Body of pancreas (tissue), 4 donors: ENCODE data around the gene NR3C2.

Source experiments
- CTCF ChIP-seq, 7 experiments: fragments of 450-650 bp in 4 of 7; fragments of 200-600 bp in 3 of 7; sonication (generic) in 3 of 7; IDR thresholded peaks; one replicate each; pipeline ENCODE4 v1.5.1; 2016 to 2019; ENCODE audit warnings: antibody characterized with exemption in 7 of 7
- POLR2A ChIP-seq, 3 donors: fragments of 450-650 bp; IDR thresholded peaks; one replicate each; pipeline ENCODE4 v1.6.1; 2016; ENCODE audit warnings: antibody characterized with exemption in 3 of 3, mild to moderate bottlenecking in 2 of 3

- TF ChIP-seq POLR2A (IDR thresholded peaks at IDR 0.05) (no peak), CTCF (IDR thresholded peaks at IDR 0.05) (no peak)
Observed at GRCh38 chr4:148116264-148116663, 325.9 kb downstream of the NR3C2 start.
